Omental fat pad (tissue), 4 donors: ENCODE results near the gene ANGPT4. TPM values are rescaled to one million over a fixed set of nuclear protein-coding genes. Genes with fewer than 3 reads are reported as not detected.
"Not testable (repeated sequence)": the region's sequence is repeated elsewhere in the genome, so short reads cannot be mapped to it uniquely, and the experiment has no call there.

Experiments used
- ATAC-seq: fragments of 150-250 bp; one replicate; pipeline ENCODE4 v1.9.1; 2016; ENCODE audit warnings: mild to moderate bottlenecking, moderate library complexity; ENCODE audit not compliant: low FRiP score
- DNase-seq: peaks from one replicate; pipeline ENCODE4 v3.0.0-alpha.2; 2019; ENCODE audit warnings: low spot score
- CTCF ChIP-seq, 3 donors: fragments of 450-650 bp; IDR thresholded peaks; one replicate each; pipeline ENCODE4 v1.5.1; 2016 to 2017; ENCODE audit warnings: antibody characterized with exemption in 3 of 3, mild to moderate bottlenecking in 3 of 3, moderate library complexity in 2 of 3
- total RNA-seq, 4 donors: library from RNA; depleted of rRNA; stranded (reverse); fragments of >200 nt; gene quantifications; one replicate each; pipeline ENCODE4 v1.1.0, GENCODE V29; 2016

ANGPT4 gene
- total RNA-seq, 4 donors from 2014 or later: 0.44 to 27.6 (median 3.4) TPM

GRCh38 chr20:829551-829950 is 86.6 kb downstream of the ANGPT4 start:
- no peak for TF ChIP-seq CTCF (IDR thresholded peaks at IDR 0.05)
- no peak for ATAC-seq

GRCh38 chr20:828987-829386 is 87.1 kb downstream of the ANGPT4 start:
- DNase-seq (no peak), ATAC-seq (no peak)
- no peak for TF ChIP-seq CTCF (IDR thresholded peaks at IDR 0.05)

More at GRCh38 chr20:829551-829950, 86.6 kb downstream of the ANGPT4 start:
- DNase-seq: no peak

GRCh38 chr20:827981-828380 is 88.2 kb downstream of the ANGPT4 start:
- ATAC-seq, DNase-seq: not testable (repeated sequence)

- ATAC-seq (no peak), DNase-seq (no peak)
- TF ChIP-seq CTCF (IDR thresholded peaks at IDR 0.05): no peak
Measured at GRCh38 chr20:826695-827323, 89.3 kb downstream of the ANGPT4 start.

GRCh38 chr20:825710-826421 is 90.3 kb downstream of the ANGPT4 start:
- TF ChIP-seq CTCF (IDR thresholded peaks at IDR 0.05): no peak
- DNase-seq: no peak
- no peak for ATAC-seq

- DNase-seq (no peak), ATAC-seq (no peak)
- TF ChIP-seq CTCF (IDR thresholded peaks at IDR 0.05): no peak
Measured at GRCh38 chr20:824916-825315, 91.2 kb downstream of the ANGPT4 start.

GRCh38 chr20:824490-824889 is 91.6 kb downstream of the ANGPT4 start:
- ATAC-seq: no peak
- TF ChIP-seq CTCF (IDR thresholded peaks at IDR 0.05): no peak
- no peak for DNase-seq
